HepG2 (cell line): Measurements from ENCODE around the gene HOPX. TPM values are rescaled to one million over a fixed set of nuclear protein-coding genes. Genes with fewer than 3 reads are reported as not detected.

Experiments used
- ATAC-seq: fragments of 200-7000 bp; cut with Tn5 transposase; 3 replicates; pipeline ENCODE4 v1.9.1; 2020; ENCODE audit warnings: mild to moderate bottlenecking, moderate library complexity
- BruUV-seq: library from RNA; stranded (reverse); fragments of 400-500 nt; replicated peaks from 2 replicates; lab custom pipeline; 2021; lab: Mats Ljungman, UMichigan
- CTCF ChIA-PET: fragments of 300-600 bp; formaldehyde crosslinking; extraction: SDS; loops from one replicate; lab custom pipeline; 2021; ENCODE audit warnings: low total read pairs, inconsistent platforms, low intra/inter-chr PET ratio; lab: Yijun Ruan, JAX
- POLR2A ChIA-PET: fragments of 350-600 bp; sonication (Branson Sonifier 250); formaldehyde crosslinking; loops from one replicate; lab custom pipeline; 2020; ENCODE audit warnings: antibody characterized with exemption, inconsistent platforms; lab: Yijun Ruan, JAX
- DNase-seq: peaks from one replicate; pipeline ENCODE4 v3.0.0-alpha.2; 2015; ENCODE audit warnings: low spot score
- FAIRE-seq: peaks from 3 replicates; lab custom pipeline; 2011; peaks lifted over from hg19 to GRCh38; lab: Jason Lieb, UNC
- H2AFZ ChIP-seq: one replicate; pipeline ENCODE4 v1.6.1; 2011; ENCODE audit warnings: low read length, inconsistent platforms
- H3K27ac ChIP-seq: fragments of 300-600 bp; 3 replicates; pipeline ENCODE4 v1.8.0; 2011; ENCODE audit warnings: mixed run types, mild to moderate bottlenecking, mixed read lengths, low read length, inconsistent platforms; ENCODE audit not compliant: insufficient read depth; ENCODE audit errors: extremely low read length
- H3K27me3 ChIP-seq, 2 experiments: fragments of 200-600 bp in 1 of 2; 2 replicates in 1 of 2; 3 replicates in 1 of 2; pipeline versions ENCODE4 v1.6.0 to v1.8.0; 2011; ENCODE audit warnings: low read length in 2 of 2, mild to moderate bottlenecking in 2 of 2, moderate library complexity in 2 of 2, inconsistent platforms in 1 of 2; ENCODE audit not compliant: insufficient read depth in 2 of 2, control insufficient read depth in 1 of 2
- H3K36me3 ChIP-seq, 2 experiments: fragments of 200-600 bp in 1 of 2; replicated peaks in 1 of 2; 2 replicates in 1 of 2; 3 replicates in 1 of 2; pipeline versions ENCODE4 v1.5.1 to v1.8.0; 2011; ENCODE audit warnings: low read length in 2 of 2, inconsistent platforms in 1 of 2; ENCODE audit not compliant: insufficient read depth in 2 of 2, control insufficient read depth in 1 of 2
- H3K4me1 ChIP-seq: 2 replicates; pipeline ENCODE4 v1.5.1; 2012; ENCODE audit warnings: low read length, inconsistent platforms; ENCODE audit not compliant: insufficient read depth
- H3K4me2 ChIP-seq: 2 replicates; pipeline ENCODE4 v1.6.0; 2011; ENCODE audit warnings: low read depth, low read length, inconsistent platforms
- H3K4me3 ChIP-seq, 3 experiments: fragments of 200-600 bp in 1 of 3; sonication (generic), shearing (Covaris generic) in 1 of 3; replicated peaks in 1 of 3; 2 replicates each; pipeline ENCODE4 v1.5.1; 2011 to 2016; ENCODE audit warnings: low read length in 3 of 3, inconsistent platforms in 2 of 3, low read depth in 2 of 3, mild to moderate bottlenecking in 2 of 3, control low read depth in 1 of 3, mixed read lengths in 1 of 3; ENCODE audit not compliant: insufficient read depth in 1 of 3
- H3K79me2 ChIP-seq: one replicate; pipeline ENCODE4 v1.6.1; 2011; ENCODE audit warnings: low read length, inconsistent platforms; ENCODE audit not compliant: insufficient read depth
- H3K9ac ChIP-seq: 2 replicates; pipeline ENCODE4 v1.6.0; 2011; ENCODE audit warnings: mild to moderate bottlenecking, low read depth, low read length, inconsistent platforms; ENCODE audit not compliant: insufficient read depth
- H3K9me3 ChIP-seq: 2 replicates; pipeline ENCODE4 v1.5.1; 2012; ENCODE audit warnings: mild to moderate bottlenecking, low read length
- H4K20me1 ChIP-seq: 2 replicates; pipeline ENCODE4 v1.6.0; 2011; ENCODE audit warnings: inconsistent platforms, mild to moderate bottlenecking, low read length, moderate library complexity; ENCODE audit not compliant: insufficient read depth
- KDM2A ChIP-seq: sonication (generic); formaldehyde crosslinking; IDR thresholded peaks from 2 replicates; pipeline ENCODE4 v1.4.0; 2020; ENCODE audit warnings: low read depth, missing genetic modification reagents, borderline replicate concordance
- KLF15 ChIP-seq: sonication (generic); formaldehyde crosslinking; IDR thresholded peaks from 2 replicates; pipeline ENCODE4 v1.8.1; 2023; ENCODE audit warnings: borderline replicate concordance, mild to moderate bottlenecking, inconsistent platforms, missing genetic modification reagents, mixed read lengths
- MAFF ChIP-seq: IDR thresholded peaks from 2 replicates; pipeline ENCODE4 v1.6.1; 2011; ENCODE audit warnings: low read depth, low read length, improper control_type of control experiment
- MAFK ChIP-seq, 2 experiments: IDR thresholded peaks in 1 of 2; conservative IDR thresholded peaks in 1 of 2; 2 replicates each; pipeline ENCODE4 v1.6.1; 2011; ENCODE audit warnings: improper control_type of control experiment in 2 of 2, low read length in 2 of 2
- SMYD3 ChIP-seq: sonication (generic); formaldehyde crosslinking; IDR thresholded peaks from 2 replicates; pipeline ENCODE4 v1.8.1; 2023; ENCODE audit warnings: mild to moderate bottlenecking, missing genetic modification reagents
- WGBS: methylation state at CpG from one replicate; pipeline ENCODE4 v1.1.6; 2017; ENCODE audit warnings: low lambda C conversion rate; 5-methylcytosine and 5-hydroxymethylcytosine counted together
- in situ Hi-C: cut with HindIII; loops from 2 replicates; pipeline ENCODE4 v1.10.0; 2017; ENCODE audit warnings: low pct_unique_long_range_greater_than_20kb; ENCODE audit not compliant: extremely low pct_ligation_motif_present
- intact Hi-C: fragments of 100-400 bp; cut with micrococcal nuclease; formaldehyde crosslinking; loops from one replicate; pipeline ENCODE4 v1.10.0; 2022; ENCODE audit not compliant: unreplicated experiment
- polyA plus RNA-seq, 8 experiments: library from polyadenylated mRNA; depleted of rRNA in 3 of 8; stranded (reverse) in 7 of 8; unstranded in 1 of 8; fragments of >200 nt; fragmentation: Illumina TruSeq in 4 of 8; extraction: Trizol in 4 of 8; gene quantifications; 2 replicates each; pipeline versions ENCODE4 v1.2.1 to v1.2.3, GENCODE V29; 2011 to 2016; ENCODE audit warnings: low read depth in 4 of 8, missing spikeins in 1 of 8, mixed read lengths in 1 of 8; ENCODE audit not compliant: insufficient read depth in 1 of 8
- total RNA-seq, 5 experiments: library from RNA; depleted of rRNA; stranded (reverse); fragments of >200 nt; fragmentation: Illumina TruSeq; extraction: Trizol; gene quantifications; 2 replicates each; pipeline ENCODE4 v1.2.3, GENCODE V29; 2016; ENCODE audit warnings: low read depth in 1 of 5
- TF ChIP-seq, protein P1 (sequence below): IDR thresholded peaks from 2 replicates; pipeline ENCODE4 v1.6.1; 2016; ENCODE audit warnings: missing compliant biosample characterization, missing genetic modification reagents, borderline replicate concordance
- TF ChIP-seq, protein P2 (sequence below): conservative IDR thresholded peaks from 2 replicates; pipeline ENCODE4 v1.6.1; 2018; ENCODE audit warnings: missing genetic modification reagents

Gene HOPX
- total and polyA plus RNA-seq, 2 of the 13 experiments (the other 11 are each of a cell fraction or from before 2014, with no cell fraction given) = not detected

DNA sequence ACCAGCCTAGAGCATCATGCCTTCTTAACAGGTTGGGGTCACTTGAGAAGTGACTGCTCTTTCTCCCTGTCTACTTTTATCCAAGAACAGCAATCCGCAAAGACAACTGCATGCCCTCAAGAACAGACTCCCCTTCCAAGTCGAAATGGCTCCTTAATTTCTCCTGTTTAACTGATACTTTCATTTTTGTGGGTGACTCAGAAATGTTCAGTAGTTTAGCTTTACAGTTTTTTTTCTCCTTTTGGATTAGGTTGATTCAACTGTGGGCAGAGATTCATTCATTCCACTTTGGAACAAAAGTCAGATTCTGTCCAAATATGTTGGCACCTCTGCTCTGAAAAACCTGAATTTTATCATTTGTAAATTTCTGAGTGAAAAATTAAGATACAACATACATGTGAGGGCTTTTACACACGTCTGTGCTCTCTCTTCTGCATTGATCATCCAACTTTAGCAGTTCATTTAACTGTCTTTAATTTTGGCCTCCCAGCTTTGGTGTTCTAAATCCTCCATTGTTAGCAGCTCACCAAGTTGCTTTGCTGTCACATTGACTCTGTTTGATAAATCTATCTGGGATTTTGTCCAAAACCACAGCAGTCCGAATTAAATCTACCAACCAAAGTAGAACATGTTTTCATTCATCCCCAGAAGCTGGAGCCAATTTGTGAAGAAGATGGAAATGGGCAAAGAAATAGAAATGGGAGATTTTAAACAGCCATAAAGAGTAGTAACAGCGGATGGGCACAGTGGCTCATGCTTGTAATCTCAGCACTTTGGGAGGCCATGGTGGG, 50.0 kb downstream of the HOPX start (continued):
- TF ChIP-seq, protein P1, sequence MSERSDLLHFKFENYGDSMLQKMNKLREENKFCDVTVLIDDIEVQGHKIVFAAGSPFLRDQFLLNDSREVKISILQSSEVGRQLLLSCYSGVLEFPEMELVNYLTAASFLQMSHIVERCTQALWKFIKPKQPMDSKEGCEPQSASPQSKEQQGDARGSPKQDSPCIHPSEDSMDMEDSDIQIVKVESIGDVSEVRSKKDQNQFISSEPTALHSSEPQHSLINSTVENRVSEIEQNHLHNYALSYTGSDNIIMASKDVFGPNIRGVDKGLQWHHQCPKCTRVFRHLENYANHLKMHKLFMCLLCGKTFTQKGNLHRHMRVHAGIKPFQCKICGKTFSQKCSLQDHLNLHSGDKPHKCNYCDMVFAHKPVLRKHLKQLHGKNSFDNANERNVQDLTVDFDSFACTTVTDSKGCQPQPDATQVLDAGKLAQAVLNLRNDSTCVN (CRISPR knock-in tag) = no peak

DNA sequence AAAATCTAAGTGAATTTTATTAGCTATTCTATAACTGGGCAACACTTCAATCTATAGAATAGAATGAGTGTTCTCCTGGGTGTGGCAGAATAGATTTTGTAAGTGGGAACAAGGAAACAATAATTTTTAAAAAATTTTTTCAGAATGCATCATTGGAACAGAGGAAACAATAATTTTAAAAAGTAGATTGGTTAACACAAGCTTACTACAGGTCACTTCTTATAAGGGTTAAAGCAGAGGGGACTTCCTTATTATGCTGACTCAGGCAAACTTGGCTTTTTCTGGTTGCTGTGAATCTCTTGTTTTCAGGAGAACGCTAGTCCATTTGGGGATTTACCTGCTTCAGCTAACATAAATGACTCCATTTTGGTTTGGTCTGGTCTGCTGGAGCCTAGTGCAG, 52.5 kb downstream of the HOPX start:
- Histone ChIP-seq H3K27me3 (no peaks in the 10 kb centered on the region), H2AFZ (no peak overlapping the region), H3K9me3 (peaks cover 16% of the 10 kb centered on the region; the same call in 1 of the 2 replicates), H3K79me2 (no peaks in the 10 kb centered on the region), H3K27ac (no peak overlapping the region), H3K9ac (no peak overlapping the region), H3K4me1 (no peaks in the 10 kb centered on the region), H3K4me2 (no peak overlapping the region), H4K20me1 (no peaks in the 10 kb centered on the region), H3K4me3 (no peak overlapping the region), H3K36me3 (no peaks in the 10 kb centered on the region)
- TF ChIP-seq KDM2A (CRISPR knock-in tag) = no peak
- TF ChIP-seq, protein P2, sequence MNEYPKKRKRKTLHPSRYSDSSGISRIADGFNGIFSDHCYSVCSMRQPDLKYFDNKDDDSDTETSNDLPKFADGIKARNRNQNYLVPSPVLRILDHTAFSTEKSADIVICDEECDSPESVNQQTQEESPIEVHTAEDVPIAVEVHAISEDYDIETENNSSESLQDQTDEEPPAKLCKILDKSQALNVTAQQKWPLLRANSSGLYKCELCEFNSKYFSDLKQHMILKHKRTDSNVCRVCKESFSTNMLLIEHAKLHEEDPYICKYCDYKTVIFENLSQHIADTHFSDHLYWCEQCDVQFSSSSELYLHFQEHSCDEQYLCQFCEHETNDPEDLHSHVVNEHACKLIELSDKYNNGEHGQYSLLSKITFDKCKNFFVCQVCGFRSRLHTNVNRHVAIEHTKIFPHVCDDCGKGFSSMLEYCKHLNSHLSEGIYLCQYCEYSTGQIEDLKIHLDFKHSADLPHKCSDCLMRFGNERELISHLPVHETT = no peak
- peak; percentile 93 to 97 for TF ChIP-seq MAFK (conservative IDR thresholded peaks at IDR 0.05 in 1 of 2, IDR thresholded peaks at IDR 0.05 in 1 of 2; ENCODE audit: low read length in 2 of 2)
- TF ChIP-seq MAFF = peak; percentile 96
- no peak for TF ChIP-seq KLF15 (CRISPR knock-in tag)
- no peak for TF ChIP-seq SMYD3 (CRISPR knock-in tag)
- CTCF ChIA-PET = no interaction called here
- in situ Hi-C loops = no loop called here
- no peak for FAIRE-seq
- no TSS peak for BruUV-seq
- ATAC-seq = no peak
- no peak for DNase-seq
- intact Hi-C loops = no loop called here
- POLR2A ChIA-PET = no interaction called here
- WGBS = 13% methylated on average over 1 of the region's 1 CpG
